ENCODE measurements around the gene IZUMO3. TPM values are rescaled to one million over a fixed set of nuclear protein-coding genes. Genes with fewer than 3 reads are reported as not detected.

IZUMO3 gene
- total and polyA plus RNA-seq, 2 experiments from 2014 or later, result not detected

- H3K9me3 ChIP-seq (ENCODE audit: low read depth), result no peaks in the 10 kb centered on the region
- TF ChIP-seq CTCF (IDR thresholded peaks at IDR 0.05; ENCODE audit: low read depth, low read length), result no peak
Measured at GRCh38 chr9:24518545-24518944, 27.2 kb downstream of the IZUMO3 start.

GRCh38 chr9:24516463-24516862 is 29.2 kb downstream of the IZUMO3 start:
- Histone ChIP-seq H3K27me3 (peaks cover under 1% of the 10 kb centered on the region), H3K4me1 (ENCODE audit: low read depth) (no peaks in the 10 kb centered on the region), H3K27ac (no peak overlapping the region), H3K4me3 (no peak overlapping the region), H3K9me3 (ENCODE audit: low read depth) (no peaks in the 10 kb centered on the region), H3K36me3 (no peaks in the 10 kb centered on the region)
- no peak for TF ChIP-seq CTCF (IDR thresholded peaks at IDR 0.05; ENCODE audit: low read depth, low read length)
- no peak for DNase-seq (ENCODE audit: low read depth in 1 of 2, low spot score in 1 of 2)

More at GRCh38 chr9:24518545-24518944, 27.2 kb downstream of the IZUMO3 start:
- no peaks in the 10 kb centered on the region for H3K4me1 ChIP-seq (ENCODE audit: low read depth)
- no peaks in the 10 kb centered on the region for H3K36me3 ChIP-seq
- H3K27me3 ChIP-seq, result peaks cover 3% of the 10 kb centered on the region
- DNase-seq (ENCODE audit: low read depth in 1 of 2, low spot score in 1 of 2), result no peak
- no peak overlapping the region for H3K4me3 ChIP-seq
- no peak overlapping the region for H3K27ac ChIP-seq

- H3K9me3 ChIP-seq (ENCODE audit: low read depth), result no peaks in the 10 kb centered on the region
- no peak for DNase-seq (ENCODE audit: low read depth in 1 of 2, low spot score in 1 of 2)
- no peak overlapping the region for H3K4me3 ChIP-seq
- TF ChIP-seq CTCF (IDR thresholded peaks at IDR 0.05; ENCODE audit: low read depth, low read length), result no peak
- no peak overlapping the region for H3K27ac ChIP-seq
- H3K36me3 ChIP-seq, result no peaks in the 10 kb centered on the region
- H3K4me1 ChIP-seq (ENCODE audit: low read depth), result no peaks in the 10 kb centered on the region
- no peaks in the 10 kb centered on the region for H3K27me3 ChIP-seq
Measured at GRCh38 chr9:24509850-24510249, 35.8 kb downstream of the IZUMO3 start.

GRCh38 chr9:24504521-24504920 is 41.2 kb downstream of the IZUMO3 start:
- no peak for DNase-seq (ENCODE audit: low read depth in 1 of 2, low spot score in 1 of 2)
- TF ChIP-seq CTCF (IDR thresholded peaks at IDR 0.05; ENCODE audit: low read depth, low read length), result no peak
- Histone ChIP-seq H3K9me3 (ENCODE audit: low read depth) (no peaks in the 10 kb centered on the region), H3K27ac (no peak overlapping the region), H3K27me3 (no peaks in the 10 kb centered on the region), H3K36me3 (no peaks in the 10 kb centered on the region), H3K4me1 (ENCODE audit: low read depth) (no peaks in the 10 kb centered on the region), H3K4me3 (no peak overlapping the region)

- H3K4me3 ChIP-seq, result no peak overlapping the region
Measured at GRCh38 chr9:24502206-24502937, 43.3 kb downstream of the IZUMO3 start.

More at GRCh38 chr9:24502206-24502937, 43.3 kb downstream of the IZUMO3 start:
- Histone ChIP-seq H3K36me3 (no peaks in the 10 kb centered on the region), H3K9me3 (ENCODE audit: low read depth) (no peaks in the 10 kb centered on the region), H3K4me1 (ENCODE audit: low read depth) (no peaks in the 10 kb centered on the region), H3K27me3 (no peaks in the 10 kb centered on the region), H3K27ac (no peak overlapping the region)
- no peak for TF ChIP-seq CTCF (IDR thresholded peaks at IDR 0.05; ENCODE audit: low read depth, low read length)
- no peak for DNase-seq (ENCODE audit: low read depth in 1 of 2, low spot score in 1 of 2)

Data from cardiac muscle cell (in vitro differentiated cells and primary cell).